Stimulated activated CD4-positive, alpha-beta T cell treated with anti-CD3 and anti-CD28 coated beads, Interleukin-4, amount 100 ng/mL, for 24 hours (primary cell): ENCODE results near the gene HTR5A.

ENCODE experiments used
- DNase-seq: peaks from one replicate; pipeline ENCODE4 v3.0.0-alpha.2; 2020

HTR5A gene

DNA sequence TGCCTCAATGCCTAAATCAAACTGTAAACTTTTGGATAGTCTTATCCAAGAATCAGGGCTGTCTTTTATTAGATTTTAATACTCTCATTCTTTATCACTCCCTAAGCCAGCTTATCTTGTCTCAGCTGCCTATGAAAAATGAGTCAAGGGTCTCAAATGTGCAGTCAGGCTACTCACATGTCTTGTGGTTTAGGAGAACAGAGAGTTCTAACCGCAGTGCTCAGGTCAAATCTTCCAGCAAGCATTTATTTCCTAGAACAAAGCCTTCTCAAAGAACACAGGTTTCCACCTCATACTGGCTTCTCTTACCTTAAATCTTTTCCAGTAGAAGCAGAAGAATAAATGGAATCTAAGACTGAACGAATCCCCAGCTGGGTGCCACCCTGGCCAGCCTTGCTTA is 23.5 kb downstream of the HTR5A start:
- DNase-seq = no peak

DNA sequence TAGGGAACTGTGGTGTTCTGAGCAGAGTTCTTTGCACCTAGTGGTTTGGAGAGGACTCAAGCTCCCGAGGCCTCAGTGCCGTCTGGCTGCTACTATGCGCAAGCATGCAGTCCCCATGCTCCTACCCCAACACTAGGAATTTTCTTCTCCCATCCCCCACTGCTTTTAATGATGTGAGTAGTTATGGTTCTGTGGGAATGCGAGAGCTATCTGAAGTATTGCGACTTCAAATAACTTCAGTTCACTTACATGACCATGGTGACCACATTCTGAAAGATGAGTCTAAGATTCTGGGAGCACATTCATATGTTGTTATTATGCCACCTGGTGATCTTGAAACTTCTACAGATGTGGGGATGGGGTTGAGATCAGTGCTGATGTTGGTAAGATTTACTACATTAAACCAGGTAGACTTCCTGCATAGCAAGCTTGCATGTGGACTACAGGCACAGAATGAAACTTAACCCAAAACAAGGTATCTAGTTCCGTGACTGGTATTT is 24.6 kb downstream of the HTR5A start:
- DNase-seq = no peak

DNA sequence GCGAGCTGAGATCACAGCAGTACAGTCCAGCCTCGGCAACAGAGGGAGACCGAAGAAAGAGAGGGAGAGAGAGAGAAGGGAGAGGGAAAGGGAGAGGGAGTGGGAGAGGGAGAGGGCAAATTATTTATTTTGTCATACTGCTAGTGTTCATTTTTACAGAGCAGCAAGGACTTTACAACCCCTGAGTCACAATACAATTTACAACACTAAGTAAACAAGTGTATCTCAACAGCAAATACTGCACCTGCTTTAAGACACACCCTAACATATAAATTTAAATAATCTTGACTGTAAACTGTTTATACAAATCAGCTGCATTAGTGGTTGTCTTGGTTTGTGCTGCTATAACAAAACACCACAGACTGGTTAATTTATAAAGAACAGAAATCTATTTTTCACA is 27.2 kb downstream of the HTR5A start:
- DNase-seq = no peak

DNA sequence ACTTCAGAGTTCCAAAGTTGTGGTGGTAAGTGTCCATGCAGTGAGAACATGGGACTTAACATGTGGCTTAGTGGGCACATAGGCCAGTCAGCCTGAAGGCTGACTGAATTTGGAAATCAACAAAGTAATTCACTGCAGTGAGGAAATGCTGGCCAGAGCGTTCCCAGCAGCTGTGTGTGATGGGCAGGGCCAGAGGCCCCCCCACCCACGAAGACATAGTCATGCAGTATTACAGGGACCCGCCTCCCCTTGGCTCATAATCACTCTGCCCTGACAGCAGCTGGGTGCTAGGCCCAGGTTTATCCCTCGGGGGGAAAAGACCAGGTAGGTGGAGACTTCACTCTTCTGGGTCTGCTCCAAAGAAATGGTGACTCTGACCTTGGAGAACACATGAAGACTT is 33.7 kb downstream of the HTR5A start:
- DNase-seq = no peak

DNA sequence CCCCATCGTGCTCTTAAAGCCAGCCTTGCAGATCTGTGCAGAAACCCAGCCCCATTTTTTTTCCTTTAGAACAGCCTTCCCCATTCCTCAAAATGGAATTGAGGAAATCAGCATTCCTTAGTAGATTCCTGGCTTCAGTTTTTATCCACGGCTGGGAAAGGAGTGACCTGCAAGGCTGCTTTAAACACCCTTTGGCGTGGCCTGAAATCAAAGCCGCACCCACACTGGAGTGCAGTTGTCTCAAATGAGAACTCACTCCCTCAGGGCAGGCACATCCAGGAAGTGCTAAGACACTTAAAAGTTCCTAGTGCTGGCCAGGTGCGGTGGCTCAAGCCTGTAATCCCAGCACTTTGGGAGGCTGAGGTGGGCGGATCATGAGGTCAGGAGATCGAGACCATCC is 34.8 kb downstream of the HTR5A start:
- no peak for DNase-seq

DNA sequence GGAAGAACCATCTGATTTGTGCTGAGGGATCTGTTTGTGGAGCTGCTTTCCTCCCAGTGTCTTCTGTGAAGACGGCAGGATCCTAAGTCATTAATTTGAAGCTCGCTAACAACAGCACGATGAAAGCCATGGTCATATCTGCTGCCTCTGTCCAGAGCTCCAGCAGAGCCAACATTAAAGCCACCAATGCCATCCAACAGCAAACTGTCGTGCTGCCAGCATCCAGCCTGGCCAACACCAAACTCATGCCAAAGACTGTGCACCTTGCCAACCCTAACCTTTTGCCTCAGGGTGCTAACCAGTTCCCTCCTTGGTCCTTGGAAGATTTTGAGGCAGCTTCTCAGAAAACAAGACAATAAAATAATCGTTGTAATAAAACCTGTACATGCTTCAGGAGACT is 36.2 kb downstream of the HTR5A start:
- no peak for DNase-seq

DNA sequence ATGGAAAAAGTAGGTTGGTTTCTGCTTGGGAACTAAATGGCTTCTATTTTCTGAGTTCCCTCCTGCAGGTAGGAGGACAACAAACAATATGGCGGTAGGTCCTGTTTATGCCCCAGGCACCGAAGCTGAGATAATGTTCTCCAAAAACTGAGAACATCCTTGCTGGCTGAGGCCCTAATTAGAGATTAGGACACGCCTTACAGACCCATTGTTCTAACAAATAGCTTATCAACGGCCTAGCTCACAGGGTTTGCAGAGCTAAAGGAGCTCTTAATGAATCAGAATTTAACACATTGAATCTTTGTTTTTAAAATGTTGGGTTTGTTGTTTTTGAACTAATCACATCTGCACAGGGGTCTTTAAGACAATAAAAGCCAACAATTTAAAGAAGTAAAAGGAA is 37.0 kb downstream of the HTR5A start:
- DNase-seq = no peak

DNA sequence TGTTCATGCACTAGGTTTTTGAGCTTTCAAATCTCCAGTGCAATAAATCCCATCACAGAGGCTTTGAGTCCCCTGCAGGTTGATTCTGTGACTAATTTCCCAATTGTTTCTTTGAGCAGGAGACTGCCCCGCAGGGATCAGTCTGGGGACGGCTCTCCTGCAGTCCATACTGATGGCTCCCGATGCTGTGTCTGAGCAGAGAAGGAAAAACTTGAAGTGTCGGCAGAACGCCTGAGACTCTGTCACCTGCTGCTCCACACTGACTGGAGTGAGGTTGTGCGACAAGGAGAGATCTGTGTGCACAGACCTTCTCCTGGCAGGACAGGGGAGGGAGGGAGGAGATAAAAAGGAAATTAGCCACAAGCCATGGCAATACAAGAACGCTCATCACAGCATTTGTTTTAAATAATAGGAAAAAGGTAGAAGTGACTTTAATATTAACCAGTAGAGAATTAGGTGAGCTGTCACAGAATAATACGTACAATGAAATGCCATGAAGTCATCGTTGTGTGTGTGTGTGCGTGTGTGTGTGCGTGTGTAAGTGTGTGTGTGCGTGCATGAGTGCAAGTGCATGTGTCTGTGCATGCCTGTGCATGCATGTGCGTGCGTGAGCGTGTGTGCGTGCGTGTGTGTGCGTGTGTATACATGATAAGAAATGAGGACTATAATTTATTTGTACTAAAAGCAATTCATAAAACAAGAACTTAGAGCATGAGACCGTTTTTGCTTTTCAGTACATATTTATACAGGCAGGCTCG is 38.2 kb downstream of the HTR5A start:
- DNase-seq = no peak

DNA sequence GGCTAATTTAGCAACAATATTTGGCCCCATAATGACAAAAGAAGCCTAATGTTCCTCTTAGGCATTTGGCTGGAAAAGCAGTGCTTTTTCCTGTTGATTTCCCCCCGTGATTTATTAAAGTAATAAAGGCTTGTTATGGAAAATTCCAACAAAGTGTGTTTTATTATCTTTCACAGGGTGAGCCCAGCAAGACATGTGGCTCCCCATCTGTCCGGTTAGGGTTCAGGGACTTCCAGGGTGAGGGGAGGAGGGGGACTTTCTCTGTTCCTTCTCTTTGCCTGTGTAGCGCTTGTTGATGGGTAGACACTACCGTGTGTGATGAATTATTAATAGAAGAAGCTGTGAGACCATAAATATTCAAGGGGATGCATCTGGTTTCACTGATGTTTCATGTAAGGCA is 39.0 kb downstream of the HTR5A start:
- DNase-seq = no peak

DNA sequence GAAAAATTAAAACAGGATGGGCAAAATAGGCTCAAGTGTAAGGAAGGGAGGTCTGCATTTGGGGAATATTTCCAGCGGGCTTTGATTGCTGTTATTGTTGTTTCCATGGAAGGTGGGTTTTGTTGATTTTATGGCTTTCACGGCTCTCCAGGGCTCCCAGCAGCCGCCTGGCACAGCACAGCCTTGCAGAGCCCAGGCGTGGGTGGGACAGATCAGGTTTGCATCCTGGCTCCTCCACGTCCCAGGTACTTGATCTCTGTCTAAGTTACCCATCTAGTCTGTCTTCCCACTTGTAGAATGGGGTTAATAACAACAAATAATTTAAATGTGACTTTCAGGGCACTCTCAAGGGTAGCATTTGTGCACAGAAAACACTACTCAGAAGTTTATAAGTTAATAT is 45.2 kb downstream of the HTR5A start:
- no peak for DNase-seq

DNA sequence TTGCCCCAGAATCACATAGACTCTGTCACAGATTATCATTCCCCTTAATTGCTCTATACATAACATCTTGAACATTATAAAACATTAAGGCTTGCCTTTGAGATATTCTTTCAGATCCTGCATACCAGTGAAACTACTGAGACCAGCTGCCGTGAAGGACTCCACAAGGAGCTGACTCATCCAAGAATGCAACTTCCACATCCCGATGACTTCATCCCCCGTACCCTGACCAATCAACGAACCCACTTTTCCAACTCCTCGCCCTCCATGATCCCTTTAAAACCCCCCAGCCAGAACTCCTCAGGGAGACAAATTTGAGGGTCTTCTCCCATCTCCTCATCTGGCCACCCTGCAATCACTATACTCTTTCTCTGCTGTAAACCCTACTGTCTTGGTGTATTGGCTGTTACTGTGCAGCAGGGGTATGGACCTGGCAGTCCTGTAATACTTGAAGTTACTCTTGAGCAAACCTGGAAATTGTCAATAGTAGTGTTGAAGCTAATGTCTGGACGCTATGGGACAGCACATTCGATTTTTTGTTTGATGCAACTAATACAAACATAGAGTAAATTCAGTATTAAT is 49.8 kb downstream of the HTR5A start:
- DNase-seq = no peak

DNA sequence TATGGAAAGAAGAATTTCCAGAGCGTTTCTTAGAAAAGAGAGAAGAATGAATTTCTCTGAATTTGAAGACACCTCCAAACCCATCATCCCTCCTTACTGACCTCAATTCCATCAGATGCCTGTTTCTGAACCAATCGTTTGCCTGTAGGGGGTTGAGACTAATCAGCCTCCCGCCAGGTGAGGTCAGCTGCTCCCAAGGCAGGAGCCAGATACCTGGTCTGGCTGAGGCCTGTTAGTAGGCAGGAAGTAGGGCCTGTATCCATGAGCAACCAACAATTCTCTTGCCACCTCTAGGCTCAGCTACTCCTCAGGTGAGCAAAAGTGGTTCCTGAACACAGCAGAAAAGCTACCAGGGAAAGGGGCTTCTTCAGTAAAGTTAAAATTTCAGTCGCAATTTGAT is 50.3 kb downstream of the HTR5A start:
- DNase-seq = no peak

DNA sequence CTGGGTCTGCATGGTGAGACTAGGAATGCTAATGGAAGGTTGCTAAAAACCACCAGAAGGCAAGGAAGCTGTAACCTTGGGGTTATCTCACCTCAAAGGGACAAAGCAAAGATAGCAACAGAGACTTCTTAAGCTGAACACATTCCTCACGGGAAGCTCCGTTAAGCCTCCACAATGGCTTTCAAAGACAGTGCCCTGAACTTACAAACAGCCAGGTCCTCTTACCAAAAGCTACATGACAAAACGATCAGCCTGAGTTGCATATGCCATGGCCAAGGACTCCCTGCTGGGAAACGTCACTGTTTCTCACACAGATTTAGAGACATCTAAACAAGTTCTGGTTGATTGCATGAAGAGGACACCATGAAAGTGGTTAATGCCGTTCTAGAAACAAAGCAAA is 52.7 kb downstream of the HTR5A start:
- no peak for DNase-seq

DNA sequence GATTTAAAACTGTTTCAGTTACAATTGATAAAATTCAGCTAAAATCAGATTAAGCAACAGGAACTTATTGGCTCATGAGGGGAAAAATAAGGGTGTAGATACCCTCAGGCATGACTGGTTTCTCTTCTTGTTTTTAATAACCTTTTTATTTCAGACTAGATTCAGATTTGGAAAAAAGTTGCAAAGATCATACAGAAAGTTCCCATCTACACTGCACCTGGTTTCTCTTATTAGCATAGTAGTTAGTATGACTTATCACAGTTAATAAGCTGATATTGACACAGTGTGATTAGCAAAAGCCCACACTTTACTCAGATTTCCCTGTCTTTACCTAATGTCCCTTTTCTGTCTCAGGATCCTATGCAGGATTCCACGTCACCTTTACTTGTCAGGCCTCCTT is 53.3 kb downstream of the HTR5A start:
- DNase-seq = no peak

DNA sequence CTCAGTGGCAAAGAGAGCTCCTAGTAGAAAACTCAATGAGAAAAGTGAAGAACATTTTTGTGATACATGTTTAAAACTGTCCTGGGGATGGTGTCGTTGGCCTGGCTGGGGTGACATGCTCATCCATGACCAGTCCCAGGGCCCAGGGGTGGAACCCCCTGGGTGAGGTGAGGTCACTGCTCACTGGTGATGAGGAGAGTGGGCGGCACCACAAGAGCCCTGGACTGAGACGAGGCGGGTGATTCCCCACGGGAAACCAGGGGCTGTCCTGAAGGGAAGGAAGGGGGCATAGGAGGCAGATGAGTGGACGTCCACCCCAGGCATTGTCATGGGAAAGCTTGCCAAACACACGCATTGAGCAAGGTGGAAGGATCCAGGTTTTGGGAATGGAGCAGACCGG is 54.6 kb downstream of the HTR5A start:
- DNase-seq = no peak

DNA sequence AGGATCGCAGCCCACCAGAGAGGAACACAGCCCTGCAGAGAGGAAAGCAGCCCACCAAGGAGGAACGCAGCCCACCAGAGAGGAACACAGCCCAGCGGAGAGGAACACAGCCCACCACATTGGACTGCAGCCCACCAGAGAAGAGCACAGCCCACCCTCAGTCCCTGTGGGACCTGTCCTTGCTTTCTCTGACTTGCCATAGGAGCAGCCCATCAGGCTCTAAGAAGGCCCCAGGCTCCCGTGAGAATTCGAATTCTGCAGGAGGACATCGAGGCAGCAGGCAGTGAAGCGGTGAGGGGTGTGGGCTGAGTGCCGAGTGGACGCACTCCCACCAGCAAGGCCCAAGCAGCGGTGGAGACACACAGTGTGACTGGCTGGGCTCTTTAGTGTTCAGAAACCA is 59.1 kb downstream of the HTR5A start:
- DNase-seq = no peak

DNA sequence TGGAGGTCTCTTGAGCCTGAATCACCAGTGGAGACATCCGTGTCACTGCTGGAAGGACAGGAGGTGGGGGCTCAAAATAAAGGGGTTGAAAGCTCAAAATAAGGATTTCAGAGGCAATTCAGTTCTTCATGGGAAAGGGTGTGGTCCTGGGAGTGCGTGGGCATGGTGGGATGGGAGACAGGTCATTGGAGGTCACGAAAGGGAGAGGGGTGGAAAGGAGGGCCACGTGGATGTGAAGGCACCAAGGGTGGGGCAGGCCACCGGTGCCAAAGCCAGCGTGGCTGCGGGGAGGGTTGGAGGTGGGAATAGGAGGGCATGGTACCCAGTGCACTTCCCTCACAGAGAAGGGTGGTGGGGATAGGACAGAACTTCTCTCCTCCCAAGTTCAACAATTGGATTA is 59.7 kb downstream of the HTR5A start:
- DNase-seq = no peak

DNA sequence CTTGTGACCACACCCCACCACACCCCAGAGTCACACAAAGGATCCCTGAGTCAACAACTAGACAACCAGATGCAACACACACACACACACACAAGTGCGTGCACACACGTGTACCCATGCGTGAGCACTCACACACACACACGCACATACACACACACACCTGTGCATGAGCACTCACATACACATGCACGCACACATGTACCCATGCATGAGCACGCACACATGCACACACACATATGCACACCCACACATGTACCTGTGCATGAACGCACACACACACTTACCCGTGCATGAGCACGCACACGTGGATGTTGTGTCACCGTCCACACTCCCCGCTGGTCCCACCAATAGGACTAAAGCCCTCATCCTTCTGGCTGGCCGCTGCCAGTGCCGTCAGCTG is 60.4 kb downstream of the HTR5A start:
- no peak for DNase-seq

DNA sequence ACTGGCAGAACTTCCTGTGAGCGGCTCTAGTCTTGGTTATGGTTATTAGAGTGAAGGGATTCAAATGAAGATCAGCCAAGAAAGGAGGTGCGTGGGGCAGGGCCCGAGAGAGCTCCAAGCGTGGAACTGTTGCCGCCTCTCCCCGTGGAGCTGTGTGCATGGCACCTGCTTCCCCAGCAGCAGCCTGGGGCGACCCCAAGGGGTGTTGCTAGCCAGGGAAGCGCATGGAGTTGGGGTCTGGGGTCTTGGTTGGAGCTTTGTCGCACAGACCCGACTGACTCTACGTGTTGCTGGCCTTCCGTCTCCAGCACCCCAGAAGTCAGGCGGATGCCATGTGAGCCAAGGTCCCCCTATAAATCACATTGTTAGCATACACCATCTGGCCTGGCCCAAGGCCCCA is 61.0 kb downstream of the HTR5A start:
- DNase-seq = no peak

DNA sequence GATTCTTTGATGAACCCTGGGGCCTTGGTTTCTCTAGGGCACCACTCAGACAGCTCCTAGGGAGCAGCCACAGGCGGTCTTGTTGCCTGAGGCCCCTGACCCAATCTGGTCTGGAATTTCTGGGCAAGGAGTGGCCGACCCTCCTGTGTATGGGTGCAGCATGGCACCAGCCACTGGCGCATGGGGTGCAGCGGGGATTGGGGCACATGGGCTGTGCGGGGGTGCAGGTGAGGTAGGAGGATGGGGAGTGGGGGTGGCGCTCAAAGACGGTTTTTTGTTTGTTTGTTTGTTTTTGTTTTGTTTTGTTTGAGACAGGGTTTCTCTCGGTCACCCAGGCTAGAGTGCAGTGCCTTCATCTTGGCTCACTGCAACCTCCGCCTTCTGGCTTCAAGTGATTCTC is 62.3 kb downstream of the HTR5A start:
- DNase-seq = no peak

DNA sequence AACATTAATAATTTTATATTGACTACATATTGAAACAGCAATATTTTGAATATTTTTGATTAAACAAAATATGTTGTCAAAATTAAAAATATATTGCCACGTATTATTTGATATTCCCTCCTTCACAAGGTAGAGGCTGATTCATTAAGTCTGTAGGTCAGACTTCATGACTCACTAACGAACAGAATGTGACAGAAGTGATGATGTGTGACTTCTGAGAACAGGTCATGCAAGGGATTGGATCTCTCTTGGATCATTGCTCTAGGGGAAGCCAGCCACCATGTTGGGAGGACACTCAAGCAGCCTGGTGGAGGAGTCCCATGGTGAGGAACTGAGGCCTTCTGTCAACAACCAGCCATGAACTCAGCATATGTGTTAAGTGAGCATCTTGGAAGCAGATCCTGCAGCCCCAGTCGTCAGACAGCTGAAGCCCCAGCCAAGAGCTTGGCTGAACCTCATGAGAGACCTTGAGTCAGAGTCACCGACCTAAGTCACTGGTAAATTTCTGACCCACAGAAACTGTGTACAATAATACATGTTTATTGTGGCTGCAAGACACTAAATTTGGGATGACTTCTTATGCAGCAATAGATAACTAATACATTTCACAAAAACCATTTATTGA is 66.6 kb downstream of the HTR5A start:
- DNase-seq = no peak
